ENCODE measurements around the gene HEPACAM.

The HEPACAM gene

DNA sequence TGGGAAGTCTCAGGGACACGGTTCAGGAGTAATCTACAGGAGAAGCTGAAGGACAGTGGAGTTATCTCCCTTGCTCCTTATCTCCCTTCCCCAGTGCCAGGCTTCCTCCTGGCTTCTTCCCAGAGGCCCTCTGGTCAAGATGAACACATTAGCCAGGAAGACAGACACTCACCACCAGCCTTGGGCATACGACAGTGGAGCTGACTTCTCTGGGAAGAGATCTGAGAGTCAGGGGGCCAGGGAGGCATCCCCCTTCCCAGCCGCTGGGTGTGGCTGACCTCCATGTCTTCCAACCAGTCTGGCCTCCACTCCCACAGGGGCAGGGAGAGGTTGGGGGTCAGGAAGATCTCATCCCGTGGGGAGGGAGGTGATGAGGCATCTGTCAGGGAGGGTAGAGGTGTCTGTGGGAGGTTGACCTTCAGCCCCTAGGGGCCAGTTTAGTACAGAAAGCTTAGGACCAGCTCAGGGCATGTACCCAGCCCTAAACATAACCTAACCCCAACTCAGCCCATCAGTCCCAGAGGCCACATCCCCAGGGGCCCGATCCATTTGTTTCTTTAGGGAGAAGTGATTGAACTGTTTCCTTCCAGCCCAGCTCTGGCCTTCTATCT, 50.9 kb downstream of the HEPACAM start:
- DNase-seq (ENCODE audit: low read depth, low spot score), result no peak

- DNase-seq (ENCODE audit: low read depth, low spot score), result no peak
Observed at GRCh38 chr11:124884340-124884739, 51.5 kb downstream of the HEPACAM start.

- DNase-seq (ENCODE audit: low read depth, low spot score), result peak; percentile 42
Observed at GRCh38 chr11:124882339-124883071, 53.3 kb downstream of the HEPACAM start.

- no peak for DNase-seq (ENCODE audit: low read depth, low spot score)
Observed at GRCh38 chr11:124880958-124881357, 54.9 kb downstream of the HEPACAM start.

- DNase-seq (ENCODE audit: low read depth, low spot score), result no peak
Observed at GRCh38 chr11:124880290-124880611, 55.6 kb downstream of the HEPACAM start.

DNA sequence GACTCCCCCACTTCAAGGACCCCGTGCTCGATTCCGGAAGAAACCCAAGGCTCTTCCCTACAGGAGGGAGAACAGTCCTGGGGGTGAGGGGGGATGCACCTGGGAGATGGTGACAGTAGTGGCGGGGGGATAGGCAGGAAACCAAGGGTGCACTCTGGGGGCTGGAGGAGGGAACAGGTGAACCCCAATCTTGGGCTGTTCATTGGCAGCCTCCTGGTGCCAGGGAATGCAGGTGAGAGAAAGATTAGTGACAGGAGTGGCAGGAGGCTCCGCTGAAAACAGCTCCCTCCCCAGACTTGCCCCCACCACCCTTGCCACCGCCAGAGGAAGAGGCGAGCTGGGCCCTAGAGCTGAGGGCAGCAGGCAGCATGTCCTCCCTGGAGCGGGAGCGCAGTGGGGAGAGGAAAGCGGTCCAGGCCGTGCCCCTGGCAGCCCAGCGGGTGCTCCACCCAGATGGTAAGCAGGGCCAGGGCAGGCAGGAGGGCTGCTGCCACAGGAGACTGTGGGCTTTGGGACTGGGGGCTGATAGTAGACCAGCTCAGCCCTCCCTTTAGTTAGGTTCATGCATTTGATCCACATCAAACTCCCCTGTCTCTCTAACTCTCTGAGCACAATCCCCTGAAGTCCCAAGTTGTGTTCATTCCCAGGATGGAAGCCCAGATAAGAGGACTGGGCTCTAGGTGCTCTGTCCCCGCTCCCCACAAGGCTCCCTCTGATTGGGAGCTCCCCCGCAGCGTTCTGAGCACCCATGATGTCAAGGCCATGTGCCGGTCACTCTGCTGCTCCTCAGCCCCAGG, 56.2 kb downstream of the HEPACAM start:
- no peak for DNase-seq (ENCODE audit: low read depth, low spot score)

- DNase-seq (ENCODE audit: low read depth, low spot score), result no peak
Observed at GRCh38 chr11:124878759-124879492, 56.9 kb downstream of the HEPACAM start.

GRCh38 chr11:124877910-124878758, 57.7 kb downstream of the HEPACAM start:
- no peak for DNase-seq (ENCODE audit: low read depth, low spot score)

DNA sequence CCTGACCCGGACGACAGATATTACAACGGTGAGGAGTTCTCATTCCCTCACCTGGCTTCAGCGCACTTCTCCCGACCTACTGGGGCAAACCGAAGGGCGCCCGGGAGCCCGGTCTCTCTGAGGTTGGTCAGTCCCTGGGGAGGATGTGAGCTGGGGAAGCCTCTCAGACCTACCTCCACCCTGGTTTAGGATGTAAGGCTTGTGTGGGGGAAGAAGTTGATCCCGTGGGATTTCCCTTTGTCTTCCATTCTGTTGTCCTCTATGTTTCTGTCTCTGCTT, 58.3 kb downstream of the HEPACAM start:
- no peak for DNase-seq (ENCODE audit: low read depth, low spot score)

DNA sequence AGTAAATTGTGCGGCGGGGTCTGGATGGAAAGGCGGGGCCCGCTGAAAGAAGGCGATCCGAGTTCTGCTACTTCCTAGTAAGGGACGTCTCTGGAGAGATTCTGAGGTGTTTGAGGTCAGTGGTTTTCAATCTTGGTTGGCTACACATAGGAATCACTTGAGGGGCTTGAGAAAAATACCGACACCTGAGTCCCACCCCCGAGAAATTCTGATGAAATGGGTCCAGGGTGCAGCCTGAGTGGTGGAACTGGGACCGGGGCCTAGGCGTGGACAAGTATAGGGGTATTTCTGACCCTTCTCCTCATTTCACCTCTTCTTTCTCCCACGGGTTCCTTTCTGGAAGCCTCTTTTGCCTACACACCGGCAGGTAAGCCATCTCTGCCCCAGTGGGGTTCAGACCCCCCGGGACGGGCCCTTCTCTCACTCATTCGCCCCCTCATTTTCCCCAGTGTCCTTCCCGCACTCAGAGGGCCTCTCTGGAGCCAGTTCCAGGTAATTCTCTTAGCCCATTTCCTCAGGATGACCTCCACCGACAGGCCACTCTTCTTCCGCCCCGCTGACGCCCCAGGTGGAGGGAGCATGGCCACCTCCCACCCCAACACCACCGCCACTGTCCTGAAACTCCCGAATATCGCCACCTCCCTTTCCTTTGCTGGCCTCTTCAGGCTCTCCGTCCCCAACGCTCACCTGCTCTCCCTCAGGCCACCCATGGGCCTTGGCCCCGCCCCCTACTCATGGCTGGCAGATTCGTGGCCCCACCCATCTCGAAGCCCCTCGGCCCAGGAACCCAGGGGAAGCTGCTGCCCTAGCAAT, 58.8 kb downstream of the HEPACAM start:
- DNase-seq (ENCODE audit: low read depth, low spot score), result no peak

DNA sequence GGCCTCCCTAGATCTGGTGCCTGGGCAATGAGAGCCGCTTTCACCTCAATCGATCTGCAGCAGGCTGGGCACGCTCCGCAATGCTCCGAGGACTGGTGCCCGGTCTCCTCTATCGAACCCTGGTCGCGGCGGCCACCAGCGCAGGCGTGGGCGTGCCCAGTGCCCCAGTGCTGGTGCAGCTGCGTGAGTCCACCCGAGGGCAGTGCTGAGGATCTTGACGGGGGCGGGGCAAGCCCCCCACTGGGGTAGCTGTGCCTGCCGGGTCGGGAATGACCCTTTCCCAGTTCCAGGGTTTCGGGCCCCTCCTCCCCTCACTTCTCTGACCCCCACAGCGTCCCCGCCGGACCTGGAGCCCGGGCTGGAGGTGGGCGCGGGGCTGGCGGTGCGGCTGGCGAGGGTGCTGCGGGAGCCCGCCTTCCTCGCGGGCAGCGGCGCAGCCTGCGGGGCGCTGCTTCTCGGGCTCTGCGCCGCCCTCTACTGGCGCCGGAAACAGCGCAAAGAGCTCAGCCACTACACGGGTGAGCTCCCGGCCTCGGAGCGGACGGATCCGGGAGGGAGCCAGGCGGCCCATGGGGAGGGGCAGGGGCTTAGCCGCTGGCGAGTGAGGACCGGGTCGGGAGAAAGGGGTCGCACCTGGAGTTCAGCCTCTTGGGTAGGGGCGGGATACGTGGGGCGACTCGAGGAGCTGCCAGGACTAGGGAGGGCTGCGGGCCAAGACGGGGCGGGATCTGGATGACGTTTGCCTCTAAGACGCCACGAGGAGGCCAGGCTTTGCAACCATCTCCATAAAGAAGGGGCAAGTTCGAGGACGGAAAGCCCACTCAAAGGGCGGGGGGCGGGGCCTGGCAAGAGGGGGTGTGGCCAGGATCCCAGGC, 59.7 kb downstream of the HEPACAM start:
- DNase-seq (ENCODE audit: low read depth, low spot score), result peak; percentile 96

GRCh38 chr11:124875401-124875800, 60.4 kb downstream of the HEPACAM start:
- no peak for DNase-seq (ENCODE audit: low read depth, low spot score)

DNA sequence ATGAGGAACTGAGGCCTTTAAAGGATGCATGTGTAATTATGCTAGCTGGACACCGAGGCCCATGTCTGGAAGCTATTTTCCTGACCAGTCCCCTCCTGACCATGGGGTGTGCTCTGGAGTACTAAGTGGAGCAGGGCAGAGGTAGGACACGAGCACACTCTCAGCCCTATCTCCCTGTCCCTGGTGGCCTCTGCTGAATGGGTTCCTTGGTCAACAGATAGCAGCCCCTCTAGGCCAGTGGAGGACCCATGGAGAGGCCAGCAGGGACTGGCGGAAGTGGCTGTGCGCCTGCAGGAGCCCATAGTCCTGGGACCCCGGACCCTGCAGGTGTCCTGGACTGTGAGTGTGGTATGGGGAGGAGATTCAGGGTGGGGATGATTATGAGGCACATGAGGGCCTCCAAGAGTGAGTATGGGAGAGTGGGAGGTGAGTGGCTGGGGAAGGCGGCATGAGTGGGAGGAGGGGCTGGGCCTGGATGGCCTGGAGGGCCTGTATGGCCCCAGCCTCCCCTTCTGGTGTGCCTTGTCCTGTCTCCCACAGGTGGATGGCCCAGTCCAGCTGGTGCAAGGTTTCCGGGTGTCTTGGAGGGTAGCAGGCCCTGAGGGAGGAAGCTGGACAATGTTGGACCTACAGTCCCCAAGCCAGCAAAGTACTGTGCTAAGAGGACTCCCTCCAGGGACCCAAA, 61.1 kb downstream of the HEPACAM start:
- no peak for DNase-seq (ENCODE audit: low read depth, low spot score)

- DNase-seq (ENCODE audit: low read depth, low spot score), result no peak
Observed at GRCh38 chr11:124873951-124874350, 61.9 kb downstream of the HEPACAM start.

- DNase-seq (ENCODE audit: low read depth, low spot score), result no peak
Observed at GRCh38 chr11:124872741-124873140, 63.1 kb downstream of the HEPACAM start.

GRCh38 chr11:124872280-124872679, 63.6 kb downstream of the HEPACAM start:
- no peak for DNase-seq (ENCODE audit: low read depth, low spot score)

DNA sequence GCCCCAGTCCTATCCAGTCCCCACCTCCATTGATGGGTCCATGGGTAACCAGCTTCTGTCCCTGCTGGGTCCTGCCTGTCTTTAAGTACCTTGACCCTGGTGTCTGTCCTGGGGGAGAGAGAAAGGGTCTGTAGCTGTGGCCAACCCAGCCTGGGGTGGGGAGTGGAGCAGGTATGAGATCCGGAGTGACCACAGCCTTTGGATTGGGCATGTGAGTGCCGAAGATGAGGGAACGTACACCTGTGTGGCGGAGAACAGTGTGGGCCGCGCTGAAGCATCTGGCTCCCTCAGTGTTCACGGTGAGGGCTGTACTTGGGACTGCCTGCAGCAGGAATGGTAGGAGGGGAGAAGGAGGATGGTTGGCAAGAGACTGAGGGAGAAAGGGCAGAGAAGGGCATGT, 65.4 kb downstream of the HEPACAM start:
- no peak for DNase-seq (ENCODE audit: low read depth, low spot score)

DNA sequence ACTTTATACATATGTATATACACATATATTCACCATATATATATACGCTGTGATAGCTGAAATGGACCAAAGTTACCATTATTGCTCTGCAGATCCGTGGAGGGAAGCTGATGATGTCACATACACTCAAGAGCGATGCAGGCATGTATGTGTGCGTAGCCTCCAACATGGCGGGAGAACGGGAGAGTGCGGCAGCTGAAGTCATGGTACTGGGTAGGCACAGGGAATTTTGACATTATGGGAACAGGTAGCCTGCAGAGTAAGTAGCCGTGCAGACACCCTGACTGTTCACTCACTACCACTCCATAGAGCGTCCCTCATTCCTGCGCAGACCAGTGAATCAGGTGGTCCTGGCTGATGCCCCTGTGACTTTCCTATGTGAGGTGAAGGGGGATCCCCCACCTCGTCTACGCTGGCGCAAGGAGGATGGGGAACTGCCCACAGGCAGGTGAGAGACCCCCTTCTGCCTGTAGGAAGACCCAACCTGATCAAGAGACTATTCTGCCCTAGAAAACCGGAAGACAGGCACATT, 65.9 kb downstream of the HEPACAM start:
- no peak for DNase-seq (ENCODE audit: low read depth, low spot score)

DNA sequence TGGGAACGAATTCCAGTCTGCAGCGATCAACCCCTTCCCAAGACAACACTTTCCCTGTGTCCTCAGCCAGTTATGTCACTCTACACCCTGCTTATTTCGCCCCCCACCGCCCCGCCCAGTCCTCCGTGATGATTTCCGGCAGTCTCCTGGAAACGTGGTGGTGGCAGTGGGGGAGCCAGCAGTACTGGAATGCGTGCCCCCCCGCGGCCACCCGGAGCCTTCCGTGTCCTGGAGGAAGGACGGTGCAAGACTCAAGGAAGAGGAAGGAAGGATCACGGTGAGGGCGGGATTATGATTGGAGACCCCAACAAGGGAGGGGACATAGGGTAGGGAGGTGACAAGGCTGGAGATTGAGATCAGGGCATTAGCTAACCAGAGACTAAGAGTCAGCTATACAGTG, 66.5 kb downstream of the HEPACAM start:
- no peak for DNase-seq (ENCODE audit: low read depth, low spot score)

All from astrocyte of the hippocampus (primary cell).